HG03045 (cell line): Measurements from ENCODE around the gene TMOD1.

Experiments used
- ATAC-seq: cut with Tn5 transposase; IDR thresholded peaks from one replicate; pipeline ENCODE4 v1.9.1; 2021; ENCODE audit warnings: mild to moderate bottlenecking, moderate library complexity; ENCODE audit not compliant: unreplicated experiment

Gene TMOD1

DNA sequence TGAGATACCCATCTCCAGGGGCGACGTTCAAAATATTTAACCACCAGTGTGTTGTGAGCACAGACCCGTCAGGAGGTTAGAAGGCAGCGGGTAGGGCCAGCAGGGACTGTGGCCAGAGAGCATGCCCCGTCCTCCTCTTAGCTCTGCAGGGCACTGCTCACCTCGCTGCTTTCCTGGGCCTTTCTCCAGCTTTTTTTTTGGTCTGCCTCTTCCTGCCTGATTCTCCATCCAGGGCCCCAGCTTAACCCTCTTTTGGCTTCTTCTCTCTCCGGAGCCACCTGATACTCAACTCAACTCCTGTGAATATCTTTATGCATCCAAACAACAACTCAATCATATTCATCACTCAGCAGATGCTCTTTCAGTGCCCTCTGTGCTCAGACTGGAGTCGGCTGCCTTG lies 44.0 kb downstream of the TMOD1 start:
- no peak for ATAC-seq

GRCh38 chr9:97547098-97547829 lies 45.8 kb downstream of the TMOD1 start:
- ATAC-seq, result no peak

- no peak for ATAC-seq
Measured at GRCh38 chr9:97548379-97548778, 46.9 kb downstream of the TMOD1 start.

DNA sequence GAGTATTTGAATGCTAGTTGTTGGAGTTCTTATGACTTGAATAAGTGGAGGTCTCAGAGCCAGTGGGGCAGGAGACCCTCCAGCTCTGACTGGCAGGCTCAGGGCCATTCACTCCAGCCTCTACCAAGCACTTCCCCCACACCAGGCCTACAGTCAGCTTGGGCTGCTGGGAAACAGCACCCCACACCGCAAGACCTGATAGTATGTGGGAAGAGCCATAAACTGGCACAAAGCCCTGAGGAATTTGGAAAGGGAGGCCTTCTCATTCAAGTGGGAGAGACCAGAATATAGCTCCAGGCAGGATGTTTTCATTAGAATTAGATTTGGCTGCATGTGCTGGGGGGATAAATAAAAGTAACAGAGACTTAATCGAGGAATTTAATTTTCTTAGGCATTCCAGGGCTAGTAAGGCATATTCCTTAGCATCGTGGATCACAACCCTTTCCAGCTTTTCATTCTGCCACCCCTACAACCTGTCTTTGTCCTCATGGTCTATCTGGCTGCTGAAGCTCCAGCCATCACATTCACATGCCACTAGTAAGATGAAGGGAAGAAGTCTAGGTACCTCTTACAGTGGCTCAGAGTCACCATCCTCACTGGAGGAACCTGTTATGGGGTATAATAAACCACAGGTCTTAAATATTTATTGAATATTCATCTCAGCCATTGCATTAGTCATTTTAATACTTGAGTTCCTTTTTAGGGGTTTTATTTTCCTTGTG lies 47.5 kb downstream of the TMOD1 start:
- no peak for ATAC-seq

DNA sequence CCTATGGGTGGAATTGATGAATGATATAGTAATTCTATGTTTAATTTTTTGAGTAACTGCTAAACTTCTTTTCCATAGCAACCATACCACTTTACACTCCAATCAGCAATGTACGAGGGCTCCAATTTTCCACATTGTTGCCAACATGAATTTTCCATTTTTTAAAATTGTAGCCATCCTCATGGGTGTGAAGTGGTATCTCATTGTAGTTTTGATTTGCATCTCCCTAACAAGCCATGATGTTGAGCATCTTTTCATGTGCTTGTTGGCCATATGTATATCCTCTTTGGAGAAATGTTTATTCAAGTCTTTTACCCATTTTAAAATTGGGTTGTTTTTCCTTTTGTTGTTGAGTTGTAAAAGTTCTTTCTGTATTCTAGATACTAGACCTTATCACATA lies 48.9 kb downstream of the TMOD1 start:
- no peak for ATAC-seq

- no peak for ATAC-seq
Measured at GRCh38 chr9:97551308-97551707, 49.8 kb downstream of the TMOD1 start.

DNA sequence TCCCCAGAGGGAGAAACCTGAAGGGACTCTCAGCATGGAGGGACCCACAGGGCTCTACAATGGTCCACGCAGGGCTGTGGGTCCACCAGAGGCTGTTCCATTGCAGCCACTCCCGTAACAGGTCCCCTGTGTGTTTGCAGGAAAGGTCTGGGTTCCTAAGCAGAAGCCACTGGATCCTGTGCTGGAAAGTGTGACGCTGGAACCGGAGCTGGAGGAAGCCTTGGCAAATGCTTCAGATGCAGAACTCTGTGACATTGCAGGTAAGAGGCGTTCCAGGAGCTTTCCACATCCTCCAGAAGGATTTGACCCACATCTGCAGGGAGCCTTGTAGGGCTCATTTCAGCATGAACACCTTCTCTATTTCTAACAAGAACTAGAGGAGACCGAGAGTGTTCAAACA lies 51.7 kb downstream of the TMOD1 start:
- no peak for ATAC-seq

DNA sequence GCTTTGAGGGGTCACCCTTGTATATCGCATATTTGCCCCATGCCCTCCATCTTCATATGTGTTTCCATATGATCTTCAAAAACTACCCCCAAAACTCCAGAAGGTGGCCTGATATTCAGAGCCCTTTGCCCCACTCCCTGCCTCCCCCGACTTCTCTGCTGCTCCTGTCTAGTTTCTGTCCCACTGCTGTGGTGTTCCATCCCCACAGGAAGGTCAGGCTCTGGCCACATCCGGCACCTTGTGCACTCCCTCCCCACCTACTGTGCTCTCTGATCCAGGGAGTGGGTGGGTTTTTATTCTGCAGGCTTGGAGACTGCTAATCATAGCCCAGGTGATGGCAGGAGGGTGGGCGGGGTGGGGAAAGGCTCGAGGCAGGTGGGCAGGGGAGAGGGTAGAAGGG lies 52.4 kb downstream of the TMOD1 start:
- no peak for ATAC-seq

- ATAC-seq, result no peak
Measured at GRCh38 chr9:97554566-97555075, 53.2 kb downstream of the TMOD1 start.

- no peak for ATAC-seq
Measured at GRCh38 chr9:97555164-97555563, 53.7 kb downstream of the TMOD1 start.

GRCh38 chr9:97556036-97556720 lies 54.7 kb downstream of the TMOD1 start:
- ATAC-seq, result no peak

- ATAC-seq, result no peak
Measured at GRCh38 chr9:97556721-97557605, 55.5 kb downstream of the TMOD1 start.

DNA sequence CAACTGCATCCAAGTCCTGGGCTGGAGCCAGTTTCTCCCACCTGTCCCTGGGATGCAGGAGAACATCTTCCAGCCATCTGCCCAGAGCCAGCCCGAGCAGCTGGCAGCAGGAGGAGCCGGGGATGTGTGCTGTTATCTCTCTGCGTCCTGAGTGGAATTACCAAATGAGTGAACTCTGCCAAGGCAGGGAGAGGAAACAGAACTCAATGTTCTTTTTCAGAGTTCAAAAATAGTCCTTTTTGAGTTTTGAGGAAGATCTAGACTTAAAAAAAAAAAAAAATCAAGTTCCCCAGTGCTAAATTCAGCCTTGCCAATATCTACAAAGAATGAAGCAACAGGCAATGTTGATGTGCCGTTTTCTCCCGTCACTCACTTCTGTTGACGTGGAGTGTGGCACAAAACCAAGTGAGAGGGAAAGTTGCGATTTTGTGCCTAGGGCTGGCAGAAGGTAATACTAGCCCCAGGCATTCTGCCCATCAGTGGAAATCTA lies 56.2 kb downstream of the TMOD1 start:
- ATAC-seq, result no peak

GRCh38 chr9:97558701-97559101 lies 57.2 kb downstream of the TMOD1 start:
- ATAC-seq, result no peak

DNA sequence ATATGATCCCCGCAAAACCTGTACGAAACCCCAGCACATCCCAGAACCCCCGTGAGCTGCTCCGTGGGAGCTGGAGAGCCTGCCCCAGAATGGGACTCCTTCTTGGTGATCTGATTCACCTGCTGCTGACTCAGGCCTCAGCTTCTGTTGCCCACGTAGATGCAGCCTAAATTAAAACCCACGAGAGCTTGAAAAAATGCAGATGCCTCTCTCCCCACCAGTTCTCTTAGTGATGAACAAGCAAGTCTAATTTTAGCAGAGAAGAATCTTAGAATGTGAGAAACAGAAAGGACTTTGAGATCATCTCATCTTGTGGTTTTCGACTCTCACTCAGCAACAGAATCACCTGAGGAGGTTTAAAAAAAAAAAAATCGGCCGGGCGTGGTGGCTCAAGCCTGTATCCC lies 57.6 kb downstream of the TMOD1 start:
- peak; percentile 59 for ATAC-seq

DNA sequence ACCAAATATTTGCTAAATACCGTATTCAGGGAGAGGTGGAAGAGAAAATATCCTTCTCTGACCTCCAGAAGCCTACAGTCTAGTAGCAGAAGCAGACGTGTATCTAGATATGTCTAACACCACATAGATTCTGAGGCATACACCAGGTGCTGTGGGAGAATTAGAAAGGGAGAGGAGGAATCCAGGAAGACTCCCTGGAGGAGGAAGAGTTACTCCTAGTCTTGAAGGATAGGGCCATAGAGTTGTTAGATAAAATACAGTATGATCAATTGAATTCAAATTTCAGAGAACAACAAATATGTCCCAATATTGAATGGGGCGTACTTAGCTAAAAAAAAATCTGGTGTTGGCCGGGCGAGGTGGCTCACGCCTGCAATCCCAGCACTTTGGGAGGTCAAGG lies 58.7 kb downstream of the TMOD1 start:
- no peak for ATAC-seq

GRCh38 chr9:97560851-97561250 lies 59.4 kb downstream of the TMOD1 start:
- ATAC-seq, result no peak

- ATAC-seq, result no peak
Measured at GRCh38 chr9:97561501-97561900, 60.0 kb downstream of the TMOD1 start.

- ATAC-seq, result no peak
Measured at GRCh38 chr9:97562542-97562941, 61.1 kb downstream of the TMOD1 start.

- no peak for ATAC-seq
Measured at GRCh38 chr9:97563458-97564135, 62.1 kb downstream of the TMOD1 start.
